Mesenchymal stem cell (in vitro differentiated cells and primary cell): ENCODE data around the gene NXPH2.

ENCODE experiments used
- DNase-seq: peaks from one replicate; pipeline ENCODE4 v3.0.0-alpha.2; 2013
- H2AFZ ChIP-seq: one replicate; pipeline ENCODE4 v1.6.1; 2013; ENCODE audit warnings: low read depth, mild to moderate bottlenecking, control low read depth, inconsistent platforms, low read length, moderate library complexity
- H2AK5ac ChIP-seq: 2 replicates; pipeline ENCODE4 v1.6.1; 2013; ENCODE audit warnings: low read length, moderate library complexity, mild to moderate bottlenecking, inconsistent platforms; ENCODE audit not compliant: severe bottlenecking
- H2BK120ac ChIP-seq: one replicate; pipeline ENCODE4 v1.6.1; 2013; ENCODE audit warnings: low read depth, mild to moderate bottlenecking, inconsistent platforms, low read length, moderate library complexity
- H2BK12ac ChIP-seq, 2 experiments: one replicate each; pipeline ENCODE4 v1.6.1; 2013; ENCODE audit warnings: inconsistent platforms in 2 of 2, low read length in 2 of 2, mild to moderate bottlenecking in 2 of 2, moderate library complexity in 2 of 2, control low read depth in 1 of 2
- H2BK15ac ChIP-seq: one replicate; pipeline ENCODE4 v1.6.1; 2013; ENCODE audit warnings: mild to moderate bottlenecking, low read depth, inconsistent platforms; ENCODE audit not compliant: poor library complexity, severe bottlenecking
- H2BK5ac ChIP-seq: 2 replicates; pipeline ENCODE4 v1.6.1; 2013; ENCODE audit warnings: low read depth, mild to moderate bottlenecking, low read length, control low read depth, inconsistent platforms; ENCODE audit not compliant: poor library complexity, severe bottlenecking
- H3K14ac ChIP-seq, 2 experiments: one replicate each; pipeline ENCODE4 v1.6.1; 2013; ENCODE audit warnings: inconsistent platforms in 2 of 2, low read length in 2 of 2, control low read depth in 1 of 2, mild to moderate bottlenecking in 1 of 2, moderate library complexity in 1 of 2
- H3K18ac ChIP-seq, 2 experiments: one replicate each; pipeline ENCODE4 v1.6.1; 2013; ENCODE audit warnings: inconsistent platforms in 2 of 2, low read length in 2 of 2, control low read depth in 1 of 2, low read depth in 1 of 2, mild to moderate bottlenecking in 1 of 2
- H3K23ac ChIP-seq, 2 experiments: one replicate each; pipeline ENCODE4 v1.6.1; 2013; ENCODE audit warnings: inconsistent platforms in 2 of 2, low read length in 2 of 2, mild to moderate bottlenecking in 2 of 2, moderate library complexity in 2 of 2, control low read depth in 1 of 2
- H3K27ac ChIP-seq: 2 replicates; pipeline ENCODE4 v1.5.1; 2013; ENCODE audit warnings: mild to moderate bottlenecking, moderate library complexity, low read length, control low read depth, inconsistent platforms; ENCODE audit not compliant: poor library complexity, severe bottlenecking
- H3K27me3 ChIP-seq, 2 experiments: 2 replicates each; pipeline versions ENCODE4 v1.6.1 to v1.7.0; 2013; ENCODE audit warnings: low read length in 2 of 2, mild to moderate bottlenecking in 2 of 2, moderate library complexity in 2 of 2, control low read depth in 1 of 2, inconsistent platforms in 1 of 2; ENCODE audit not compliant: control insufficient read depth in 1 of 2, insufficient read depth in 1 of 2
- H3K36me3 ChIP-seq, 2 experiments: 2 replicates each; pipeline versions ENCODE4 v1.6.1 to v1.7.0; 2013; ENCODE audit warnings: low read length in 2 of 2, control low read depth in 1 of 2, inconsistent platforms in 1 of 2, low read depth in 1 of 2, mild to moderate bottlenecking in 1 of 2; ENCODE audit not compliant: insufficient read depth in 2 of 2, control insufficient read depth in 1 of 2
- H3K4ac ChIP-seq, 2 experiments: one replicate each; pipeline ENCODE4 v1.6.1; 2013; ENCODE audit warnings: inconsistent platforms in 2 of 2, low read length in 2 of 2, mild to moderate bottlenecking in 2 of 2, moderate library complexity in 2 of 2, control low read depth in 1 of 2, low read depth in 1 of 2
- H3K4me1 ChIP-seq: 2 replicates; pipeline ENCODE4 v1.6.1; 2013; ENCODE audit warnings: low read depth, low read length, control low read depth; ENCODE audit not compliant: control insufficient read depth, insufficient read depth
- H3K4me2 ChIP-seq: 2 replicates; pipeline ENCODE4 v1.6.1; 2013; ENCODE audit warnings: low read length, mild to moderate bottlenecking, inconsistent platforms; ENCODE audit not compliant: poor library complexity, severe bottlenecking
- H3K4me3 ChIP-seq, 2 experiments: 2 replicates each; pipeline versions ENCODE4 v1.5.1 to v1.7.0; 2013; ENCODE audit warnings: low read length in 2 of 2, mild to moderate bottlenecking in 2 of 2, control low read depth in 1 of 2, low read depth in 1 of 2; ENCODE audit not compliant: insufficient read depth in 1 of 2
- H3K79me1 ChIP-seq: replicated peaks from 2 replicates; pipeline ENCODE4 v1.6.1; 2013; ENCODE audit warnings: mild to moderate bottlenecking, control low read depth, low read length, inconsistent platforms; ENCODE audit not compliant: poor library complexity, severe bottlenecking
- H3K9ac ChIP-seq: 2 replicates; pipeline ENCODE4 v1.7.0; 2013; ENCODE audit warnings: mild to moderate bottlenecking, low read length, moderate library complexity
- H3K9me3 ChIP-seq: 2 replicates; pipeline ENCODE4 v1.7.0; 2013; ENCODE audit warnings: mild to moderate bottlenecking, low read length; ENCODE audit not compliant: control insufficient read depth
- H4K8ac ChIP-seq: one replicate; pipeline ENCODE4 v1.6.1; 2013; ENCODE audit warnings: inconsistent platforms, mild to moderate bottlenecking, low read length, moderate library complexity
- H4K91ac ChIP-seq: one replicate; pipeline ENCODE4 v1.6.1; 2013; ENCODE audit warnings: mild to moderate bottlenecking, low read length, inconsistent platforms
- WGBS: methylation state at CpG from one replicate; pipeline ENCODE4 v1.1.7; 2013; ENCODE audit warnings: mixed read lengths; 5-methylcytosine and 5-hydroxymethylcytosine counted together

NXPH2 gene

DNA sequence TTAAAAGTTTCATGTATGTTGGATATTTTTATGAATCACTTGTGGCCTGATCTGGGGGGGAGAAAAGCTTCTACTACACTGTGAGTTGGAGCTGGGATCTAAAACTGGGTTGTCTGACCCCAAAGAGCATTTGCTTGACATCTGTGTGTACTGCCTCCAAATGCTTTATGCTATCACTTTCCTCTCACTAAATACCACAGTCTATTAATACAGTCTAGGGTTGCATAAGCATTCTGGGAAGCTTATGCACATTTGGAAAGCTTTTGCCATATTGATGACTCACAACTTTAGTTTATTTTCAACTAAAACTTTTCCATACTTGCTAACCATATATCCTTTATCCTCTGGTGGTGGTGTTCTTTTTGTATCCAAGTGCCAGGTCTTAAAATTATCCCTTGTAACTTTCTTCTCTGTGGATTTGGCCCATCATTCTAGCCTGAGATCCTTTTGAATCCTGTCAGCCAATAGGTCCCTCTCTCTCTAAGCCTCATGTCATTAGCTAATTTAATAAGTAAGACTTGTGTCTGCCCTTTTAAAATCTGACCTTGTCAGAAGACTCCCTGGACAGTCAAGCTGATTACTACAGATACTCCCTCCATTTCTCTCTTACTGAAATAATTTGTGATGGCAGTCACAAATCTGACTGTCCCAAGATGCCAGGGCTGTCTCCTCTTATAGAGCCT, 72.7 kb downstream of the NXPH2 start:
- Histone ChIP-seq H3K9ac (peak overlapping the region; percentile 24), H2BK5ac (no peak overlapping the region), H2BK120ac (no peak overlapping the region), H3K9me3 (no peaks in the 10 kb centered on the region), H3K27ac (peak overlapping the region; percentile 43), H3K79me1 (no peaks in the 10 kb centered on the region), H3K18ac (peak overlapping the region; percentile 70 to 87), H3K14ac (peak overlapping the region in 1 of 2 experiments; percentile 0), H3K4ac (peak overlapping the region in 1 of 2 experiments; percentile 91), H2BK12ac (peak overlapping the region; percentile 14 to 93), H3K4me2 (peak overlapping the region; percentile 11), H3K23ac (no peak overlapping the region), H2AFZ (no peak overlapping the region), H3K4me3 (peak overlapping the region in 1 of 2 experiments; percentile 20), H4K8ac (no peak overlapping the region), H4K91ac (no peak overlapping the region), H2BK15ac (no peak overlapping the region), H3K36me3 (no peaks in the 10 kb centered on the region), H2AK5ac (no peak overlapping the region), H3K4me1 (peaks cover 4% of the 10 kb centered on the region), H3K27me3 (no peaks in the 10 kb centered on the region)
- DNase-seq = peak; percentile 92

GRCh38 chr2:138703242-138703641, 76.9 kb downstream of the NXPH2 start:
- Histone ChIP-seq H3K4me2 (no peak overlapping the region), H4K8ac (no peak overlapping the region), H3K27ac (no peak overlapping the region), H3K4me1 (peaks cover 1% of the 10 kb centered on the region), H3K18ac (no peak overlapping the region), H3K79me1 (no peaks in the 10 kb centered on the region), H3K23ac (no peak overlapping the region), H3K14ac (no peak overlapping the region), H2BK15ac (no peak overlapping the region), H3K27me3 (no peaks in the 10 kb centered on the region), H3K9ac (no peak overlapping the region), H3K9me3 (no peaks in the 10 kb centered on the region), H2AFZ (no peak overlapping the region), H3K4ac (no peak overlapping the region), H2BK12ac (no peak overlapping the region), H3K4me3 (no peak overlapping the region), H2AK5ac (no peak overlapping the region), H4K91ac (no peak overlapping the region), H2BK120ac (no peak overlapping the region), H2BK5ac (no peak overlapping the region), H3K36me3 (no peaks in the 10 kb centered on the region)
- DNase-seq = no peak
- WGBS = no CpG with 5 or more reads among the region's 2 CpGs

GRCh38 chr2:138700716-138701115, 79.5 kb downstream of the NXPH2 start:
- no peak overlapping the region for H4K91ac ChIP-seq
- H3K9ac ChIP-seq = no peak overlapping the region
- H2AFZ ChIP-seq = no peak overlapping the region
- no peaks in the 10 kb centered on the region for H3K9me3 ChIP-seq
- H2BK5ac ChIP-seq = no peak overlapping the region
- no peak overlapping the region for H3K4me3 ChIP-seq
- no peak overlapping the region for H3K27ac ChIP-seq
- H4K8ac ChIP-seq = no peak overlapping the region
- no peaks in the 10 kb centered on the region for H3K79me1 ChIP-seq
- DNase-seq = no peak
- no peak overlapping the region for H3K14ac ChIP-seq
- H3K4ac ChIP-seq = no peak overlapping the region
- 95% methylated on average over 7 of the region's 8 CpGs for WGBS
- H3K27me3 ChIP-seq = no peaks in the 10 kb centered on the region
- H3K36me3 ChIP-seq = no peaks in the 10 kb centered on the region
- no peak overlapping the region for H3K4me2 ChIP-seq
- H3K18ac ChIP-seq = no peak overlapping the region
- no peak overlapping the region for H2BK15ac ChIP-seq
- no peak overlapping the region for H2AK5ac ChIP-seq
- no peak overlapping the region for H3K23ac ChIP-seq
- no peaks in the 10 kb centered on the region for H3K4me1 ChIP-seq
- no peak overlapping the region for H2BK120ac ChIP-seq
- no peak overlapping the region for H2BK12ac ChIP-seq

GRCh38 chr2:138699421-138699820, 80.8 kb downstream of the NXPH2 start:
- H3K4me3 ChIP-seq = no peak overlapping the region
- 61% methylated on average over 8 of the region's 8 CpGs for WGBS

More at GRCh38 chr2:138699421-138699820, 80.8 kb downstream of the NXPH2 start:
- H2BK5ac ChIP-seq = no peak overlapping the region
- no peak overlapping the region for H2AFZ ChIP-seq
- no peaks in the 10 kb centered on the region for H3K9me3 ChIP-seq
- H3K23ac ChIP-seq = no peak overlapping the region
- peak overlapping the region in 1 of 2 experiments; percentile 21 for H2BK12ac ChIP-seq
- H3K27ac ChIP-seq = no peak overlapping the region
- no peak overlapping the region for H3K4ac ChIP-seq
- no peak overlapping the region for H4K8ac ChIP-seq
- no peak overlapping the region for H2BK120ac ChIP-seq
- no peak for DNase-seq
- H3K18ac ChIP-seq = peak overlapping the region in 1 of 2 experiments; percentile 6
- H3K36me3 ChIP-seq = no peaks in the 10 kb centered on the region
- no peak overlapping the region for H4K91ac ChIP-seq
- no peak overlapping the region for H2BK15ac ChIP-seq
- H3K9ac ChIP-seq = no peak overlapping the region
- H2AK5ac ChIP-seq = no peak overlapping the region
- H3K4me2 ChIP-seq = no peak overlapping the region
- H3K4me1 ChIP-seq = no peaks in the 10 kb centered on the region
- H3K27me3 ChIP-seq = no peaks in the 10 kb centered on the region
- H3K14ac ChIP-seq = no peak overlapping the region
- no peaks in the 10 kb centered on the region for H3K79me1 ChIP-seq
